IMR-90 (cell line): ENCODE measurements around the gene ISX. TPM values are rescaled to one million over a fixed set of nuclear protein-coding genes. Genes with fewer than 3 reads are reported as not detected.

Experiments used
- ATAC-seq: fragments of 200-7000 bp; cut with Tn5 transposase; 2 replicates; pipeline ENCODE4 v1.9.1; 2020; ENCODE audit warnings: low read depth, mild to moderate bottlenecking, moderate library complexity
- BruUV-seq: library from RNA; stranded (reverse); fragments of 400-500 nt; replicated peaks from 2 replicates; lab custom pipeline; 2021; lab: Mats Ljungman, UMichigan
- CTCF ChIA-PET: fragments of 300-600 bp; formaldehyde crosslinking; extraction: SDS; loops from one replicate; lab custom pipeline; 2021; ENCODE audit warnings: antibody characterized with exemption; lab: Yijun Ruan, JAX
- POLR2A ChIA-PET: fragments of 300-600 bp; sonication (Branson Sonifier 250); formaldehyde crosslinking; loops from one replicate; lab custom pipeline; 2022; ENCODE audit warnings: antibody characterized with exemption; ENCODE audit not compliant: unreplicated experiment; lab: Charles Lee
- DNase-seq: peaks from one replicate; pipeline ENCODE4 v3.0.0; 2013
- H2AFZ ChIP-seq: replicated peaks from 2 replicates; pipeline ENCODE3; 2013; ENCODE audit warnings: low read length, mild to moderate bottlenecking; ENCODE audit not compliant: poor library complexity
- H2AK5ac ChIP-seq: 2 replicates; pipeline ENCODE4 v1.6.1; 2013; ENCODE audit warnings: low read depth, low read length, inconsistent platforms
- H2AK9ac ChIP-seq: replicated peaks from 2 replicates; pipeline ENCODE3; 2013; ENCODE audit warnings: mild to moderate bottlenecking, low read depth, low read length, moderate library complexity; ENCODE audit not compliant: poor library complexity
- H2BK120ac ChIP-seq: 2 replicates; pipeline ENCODE4 v1.6.1; 2013; ENCODE audit warnings: low read depth, low read length, inconsistent platforms
- H2BK15ac ChIP-seq: 3 replicates; pipeline ENCODE4 v1.6.1; 2013; ENCODE audit warnings: low read depth, low read length, inconsistent platforms
- H2BK20ac ChIP-seq: 2 replicates; pipeline ENCODE4 v1.6.1; 2013; ENCODE audit warnings: low read depth, mild to moderate bottlenecking, inconsistent platforms, low read length, moderate library complexity
- H2BK5ac ChIP-seq: 2 replicates; pipeline ENCODE4 v1.6.1; 2013; ENCODE audit warnings: mild to moderate bottlenecking, low read depth, low read length, inconsistent platforms; ENCODE audit not compliant: poor library complexity, severe bottlenecking
- H3K14ac ChIP-seq: replicated peaks from 2 replicates; pipeline ENCODE4 v1.6.1; 2013; ENCODE audit warnings: low read depth, low read length, inconsistent platforms
- H3K18ac ChIP-seq: 2 replicates; pipeline ENCODE4 v1.6.1; 2013; ENCODE audit warnings: low read depth, low read length, control low read depth
- H3K23ac ChIP-seq: 2 replicates; pipeline ENCODE4 v1.6.1; 2013; ENCODE audit warnings: low read depth, low read length, inconsistent platforms
- H3K27ac ChIP-seq: 2 replicates; pipeline ENCODE4 v1.5.1; 2013; ENCODE audit warnings: mild to moderate bottlenecking, control low read depth, low read length; ENCODE audit not compliant: insufficient read depth
- H3K27me3 ChIP-seq: 2 replicates; pipeline ENCODE4 v1.6.1; 2013; ENCODE audit warnings: low read length; ENCODE audit not compliant: control insufficient read depth, insufficient read depth
- H3K36me3 ChIP-seq: 2 replicates; pipeline ENCODE4 v1.6.1; 2013; ENCODE audit warnings: low read length, mixed read lengths; ENCODE audit not compliant: control insufficient read depth, insufficient read depth
- H3K4ac ChIP-seq: 2 replicates; pipeline ENCODE4 v1.6.1; 2013; ENCODE audit warnings: low read depth, low read length, inconsistent platforms
- H3K4me1 ChIP-seq: 2 replicates; pipeline ENCODE4 v1.6.1; 2013; ENCODE audit warnings: low read length, mixed read lengths; ENCODE audit not compliant: control insufficient read depth, insufficient read depth
- H3K4me2 ChIP-seq: 2 replicates; pipeline ENCODE4 v1.6.1; 2013; ENCODE audit warnings: low read depth, mild to moderate bottlenecking, control low read depth, low read length, moderate library complexity
- H3K4me3 ChIP-seq: 2 replicates; pipeline ENCODE4 v1.5.1; 2013; ENCODE audit warnings: low read depth, mild to moderate bottlenecking, control low read depth, low read length, moderate library complexity; ENCODE audit not compliant: insufficient read depth
- H3K56ac ChIP-seq: 2 replicates; pipeline ENCODE4 v1.6.1; 2013; ENCODE audit warnings: low read length, inconsistent platforms; ENCODE audit not compliant: insufficient read depth; ENCODE audit errors: extremely low read depth
- H3K79me1 ChIP-seq, 2 experiments: 2 replicates each; pipeline ENCODE4 v1.6.1; 2013; ENCODE audit warnings: low read length in 2 of 2, inconsistent platforms in 1 of 2, low read depth in 1 of 2
- H3K9ac ChIP-seq: 2 replicates; pipeline ENCODE4 v1.6.1; 2013; ENCODE audit warnings: low read depth, low read length, control low read depth
- H3K9me1 ChIP-seq: 2 replicates; pipeline ENCODE4 v1.6.1; 2013; ENCODE audit warnings: low read length, inconsistent platforms; ENCODE audit not compliant: insufficient read depth
- H3K9me3 ChIP-seq: 2 replicates; pipeline ENCODE4 v1.6.1; 2013; ENCODE audit warnings: low read length; ENCODE audit not compliant: control insufficient read depth, insufficient read depth
- H4K20me1 ChIP-seq: 2 replicates; pipeline ENCODE4 v1.6.1; 2013; ENCODE audit warnings: low read length, inconsistent platforms; ENCODE audit not compliant: insufficient read depth
- H4K5ac ChIP-seq: 2 replicates; pipeline ENCODE4 v1.6.1; 2013; ENCODE audit warnings: mild to moderate bottlenecking, low read depth, low read length, control low read depth
- H4K8ac ChIP-seq, 2 experiments: 2 replicates each; pipeline ENCODE4 v1.6.1; 2013; ENCODE audit warnings: low read depth in 2 of 2, low read length in 2 of 2, control low read depth in 1 of 2, inconsistent platforms in 1 of 2
- H4K91ac ChIP-seq: 2 replicates; pipeline ENCODE4 v1.6.1; 2013; ENCODE audit warnings: low read depth, low read length, inconsistent platforms; ENCODE audit not compliant: insufficient read depth
- CEBPB ChIP-seq: IDR thresholded peaks from 2 replicates; pipeline ENCODE4 v1.6.1; 2012; ENCODE audit warnings: low read depth, low read length, improper control_type of control experiment
- FOS ChIP-seq: fragments of 150-350 bp; IDR thresholded peaks from 2 replicates; pipeline ENCODE4 v1.6.1; 2016; ENCODE audit warnings: low read depth, low read length
- NFE2L2 ChIP-seq: fragments of 150-350 bp; IDR thresholded peaks from 2 replicates; pipeline ENCODE4 v1.6.1; 2016; ENCODE audit warnings: low read depth, mild to moderate bottlenecking, low read length
- RCOR1 ChIP-seq: IDR thresholded peaks from 2 replicates; pipeline ENCODE4 v1.6.1; 2012; ENCODE audit warnings: mild to moderate bottlenecking, low read length, improper control_type of control experiment; ENCODE audit not compliant: insufficient replicate concordance
- SMC3 ChIP-seq: fragments of 150-350 bp; IDR thresholded peaks from 2 replicates; pipeline ENCODE4 v1.6.1; 2016; ENCODE audit warnings: low read depth, mild to moderate bottlenecking, antibody characterized with exemption, low read length, moderate library complexity
- WGBS, 2 experiments: methylation state at CpG; one replicate each; pipeline versions ENCODE4 v1.1.5 to v1.1.7; 2013; ENCODE audit warnings: missing lambda C conversion rate in 2 of 2; ENCODE audit not compliant: insufficient read length in 1 of 2; ENCODE audit errors: extremely low coverage in 2 of 2; 5-methylcytosine and 5-hydroxymethylcytosine counted together
- dilution Hi-C: fragments of 300-500 bp; cut with HindIII; formaldehyde crosslinking; loops from one replicate; pipeline ENCODE4 v1.14.3; 2018; ENCODE audit warnings: low sequenced_read_pairs; ENCODE audit not compliant: unreplicated experiment
- in situ Hi-C: fragments of 300-500 bp; cut with MboI; formaldehyde crosslinking; loops from 3 replicates; pipeline ENCODE4 v1.14.3; 2019; ENCODE audit warnings: low sequenced_read_pairs, inconsistent platforms, mixed read lengths
- intact Hi-C: fragments of 100-400 bp; cut with micrococcal nuclease; formaldehyde crosslinking; loops from 2 replicates; pipeline ENCODE4 v1.10.0; 2022
- polyA plus RNA-seq, 3 experiments: library from polyadenylated mRNA; depleted of rRNA; stranded (reverse); fragments of >200 nt; gene quantifications; 2 replicates each; pipeline ENCODE4 v1.2.3, GENCODE V29; 2012; ENCODE audit warnings: low replicate concordance in 1 of 3
- total RNA-seq: library from RNA; depleted of rRNA; stranded (reverse); fragments of >200 nt; gene quantifications from 2 replicates; pipeline ENCODE4 v1.2.3, GENCODE V29; 2012

Gene ISX
- total and polyA plus RNA-seq, 2 of the 4 experiments (the other 2 are of a cell fraction): not detected

DNA sequence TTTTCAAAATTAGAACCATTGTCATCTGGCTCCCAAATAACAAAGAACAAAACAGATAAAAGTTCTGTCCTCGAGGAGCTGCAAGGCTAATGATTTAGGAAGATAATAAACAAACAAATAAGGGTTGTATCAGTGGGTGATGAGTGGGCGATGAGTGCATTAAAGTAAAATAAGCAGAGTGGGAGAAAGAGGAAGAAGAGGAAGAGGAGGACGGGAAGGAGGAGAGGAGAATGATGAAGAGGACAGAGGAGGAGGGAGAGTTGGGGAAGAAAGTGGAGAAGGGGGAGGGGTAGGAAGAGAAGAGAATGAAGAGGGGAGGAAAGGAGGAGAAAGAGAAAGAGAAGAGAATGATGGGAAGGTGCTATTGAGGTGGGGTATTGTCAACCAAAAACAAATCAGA lies 33.4 kb upstream of the ISX start:
- Histone ChIP-seq H3K18ac (no peak overlapping the region), H3K4me2 (no peak overlapping the region), H2AK9ac (no peak overlapping the region), H2AK5ac (no peak overlapping the region), H3K9me3 (peaks cover 13% of the 10 kb centered on the region; the same call in 1 of the 2 replicates), H3K27me3 (no peaks in the 10 kb centered on the region), H3K23ac (no peak overlapping the region), H2BK15ac (no peak overlapping the region), H3K36me3 (no peaks in the 10 kb centered on the region), H2AFZ (no peak overlapping the region), H3K9me1 (no peaks in the 10 kb centered on the region), H3K56ac (no peak overlapping the region), H3K4me1 (no peaks in the 10 kb centered on the region), H2BK5ac (no peak overlapping the region), H3K79me1 (no peaks in the 10 kb centered on the region), H3K4ac (no peak overlapping the region), H3K14ac (no peak overlapping the region), H2BK20ac (no peak overlapping the region), H4K8ac (no peak overlapping the region), H4K91ac (no peak overlapping the region), H4K20me1 (no peaks in the 10 kb centered on the region), H3K9ac (no peak overlapping the region), H3K27ac (no peak overlapping the region), H3K4me3 (no peak overlapping the region), H2BK120ac (no peak overlapping the region), H4K5ac (no peak overlapping the region)
- ChIA-PET POLR2A (no interaction called here), CTCF (no interaction called here)
- 17% methylated on average over 2 of the region's 3 CpGs; no CpG with 5 or more reads in 1 of the 2 experiments for WGBS, 2 experiments
- BruUV-seq: no TSS peak
- TF ChIP-seq FOS: no peak
- no peak for TF ChIP-seq RCOR1
- TF ChIP-seq SMC3: no peak
- TF ChIP-seq NFE2L2: no peak
- TF ChIP-seq CEBPB: no peak
- ATAC-seq (no peak), DNase-seq (no peak)
- intact Hi-C loops (no loop called here), in situ Hi-C loops (no loop called here), dilution Hi-C loops (no loop called here)
